IMR-90 (cell line): ENCODE data around the gene CDS1. TPM values are rescaled to one million over a fixed set of nuclear protein-coding genes. Genes with fewer than 3 reads are reported as not detected.

Experiments used
- ATAC-seq: fragments of 200-7000 bp; cut with Tn5 transposase; 2 replicates; pipeline ENCODE4 v1.9.1; 2020; ENCODE audit warnings: low read depth, mild to moderate bottlenecking, moderate library complexity
- BruUV-seq: library from RNA; stranded (reverse); fragments of 400-500 nt; replicated peaks from 2 replicates; lab custom pipeline; 2021; lab: Mats Ljungman, UMichigan
- CTCF ChIA-PET: fragments of 300-600 bp; formaldehyde crosslinking; extraction: SDS; loops from one replicate; lab custom pipeline; 2021; ENCODE audit warnings: antibody characterized with exemption; lab: Yijun Ruan, JAX
- POLR2A ChIA-PET: fragments of 300-600 bp; sonication (Branson Sonifier 250); formaldehyde crosslinking; loops from one replicate; lab custom pipeline; 2022; ENCODE audit warnings: antibody characterized with exemption; ENCODE audit not compliant: unreplicated experiment; lab: Charles Lee
- DNase-seq: peaks from one replicate; pipeline ENCODE4 v3.0.0; 2013
- H2AFZ ChIP-seq: replicated peaks from 2 replicates; pipeline ENCODE3; 2013; ENCODE audit warnings: low read length, mild to moderate bottlenecking; ENCODE audit not compliant: poor library complexity
- H2AK5ac ChIP-seq: 2 replicates; pipeline ENCODE4 v1.6.1; 2013; ENCODE audit warnings: low read depth, low read length, inconsistent platforms
- H2AK9ac ChIP-seq: replicated peaks from 2 replicates; pipeline ENCODE3; 2013; ENCODE audit warnings: mild to moderate bottlenecking, low read depth, low read length, moderate library complexity; ENCODE audit not compliant: poor library complexity
- H2BK120ac ChIP-seq: 2 replicates; pipeline ENCODE4 v1.6.1; 2013; ENCODE audit warnings: low read depth, low read length, inconsistent platforms
- H2BK15ac ChIP-seq: 3 replicates; pipeline ENCODE4 v1.6.1; 2013; ENCODE audit warnings: low read depth, low read length, inconsistent platforms
- H2BK20ac ChIP-seq: 2 replicates; pipeline ENCODE4 v1.6.1; 2013; ENCODE audit warnings: low read depth, mild to moderate bottlenecking, inconsistent platforms, low read length, moderate library complexity
- H2BK5ac ChIP-seq: 2 replicates; pipeline ENCODE4 v1.6.1; 2013; ENCODE audit warnings: mild to moderate bottlenecking, low read depth, low read length, inconsistent platforms; ENCODE audit not compliant: poor library complexity, severe bottlenecking
- H3K14ac ChIP-seq: replicated peaks from 2 replicates; pipeline ENCODE4 v1.6.1; 2013; ENCODE audit warnings: low read depth, low read length, inconsistent platforms
- H3K18ac ChIP-seq: 2 replicates; pipeline ENCODE4 v1.6.1; 2013; ENCODE audit warnings: low read depth, low read length, control low read depth
- H3K23ac ChIP-seq: 2 replicates; pipeline ENCODE4 v1.6.1; 2013; ENCODE audit warnings: low read depth, low read length, inconsistent platforms
- H3K27ac ChIP-seq: 2 replicates; pipeline ENCODE4 v1.5.1; 2013; ENCODE audit warnings: mild to moderate bottlenecking, control low read depth, low read length; ENCODE audit not compliant: insufficient read depth
- H3K27me3 ChIP-seq: 2 replicates; pipeline ENCODE4 v1.6.1; 2013; ENCODE audit warnings: low read length; ENCODE audit not compliant: control insufficient read depth, insufficient read depth
- H3K36me3 ChIP-seq: 2 replicates; pipeline ENCODE4 v1.6.1; 2013; ENCODE audit warnings: low read length, mixed read lengths; ENCODE audit not compliant: control insufficient read depth, insufficient read depth
- H3K4ac ChIP-seq: 2 replicates; pipeline ENCODE4 v1.6.1; 2013; ENCODE audit warnings: low read depth, low read length, inconsistent platforms
- H3K4me1 ChIP-seq: 2 replicates; pipeline ENCODE4 v1.6.1; 2013; ENCODE audit warnings: low read length, mixed read lengths; ENCODE audit not compliant: control insufficient read depth, insufficient read depth
- H3K4me2 ChIP-seq: 2 replicates; pipeline ENCODE4 v1.6.1; 2013; ENCODE audit warnings: low read depth, mild to moderate bottlenecking, control low read depth, low read length, moderate library complexity
- H3K4me3 ChIP-seq: 2 replicates; pipeline ENCODE4 v1.5.1; 2013; ENCODE audit warnings: low read depth, mild to moderate bottlenecking, control low read depth, low read length, moderate library complexity; ENCODE audit not compliant: insufficient read depth
- H3K56ac ChIP-seq: 2 replicates; pipeline ENCODE4 v1.6.1; 2013; ENCODE audit warnings: low read length, inconsistent platforms; ENCODE audit not compliant: insufficient read depth; ENCODE audit errors: extremely low read depth
- H3K79me1 ChIP-seq, 2 experiments: 2 replicates each; pipeline ENCODE4 v1.6.1; 2013; ENCODE audit warnings: low read length in 2 of 2, inconsistent platforms in 1 of 2, low read depth in 1 of 2
- H3K9ac ChIP-seq: 2 replicates; pipeline ENCODE4 v1.6.1; 2013; ENCODE audit warnings: low read depth, low read length, control low read depth
- H3K9me1 ChIP-seq: 2 replicates; pipeline ENCODE4 v1.6.1; 2013; ENCODE audit warnings: low read length, inconsistent platforms; ENCODE audit not compliant: insufficient read depth
- H3K9me3 ChIP-seq: 2 replicates; pipeline ENCODE4 v1.6.1; 2013; ENCODE audit warnings: low read length; ENCODE audit not compliant: control insufficient read depth, insufficient read depth
- H4K20me1 ChIP-seq: 2 replicates; pipeline ENCODE4 v1.6.1; 2013; ENCODE audit warnings: low read length, inconsistent platforms; ENCODE audit not compliant: insufficient read depth
- H4K5ac ChIP-seq: 2 replicates; pipeline ENCODE4 v1.6.1; 2013; ENCODE audit warnings: mild to moderate bottlenecking, low read depth, low read length, control low read depth
- H4K8ac ChIP-seq, 2 experiments: 2 replicates each; pipeline ENCODE4 v1.6.1; 2013; ENCODE audit warnings: low read depth in 2 of 2, low read length in 2 of 2, control low read depth in 1 of 2, inconsistent platforms in 1 of 2
- H4K91ac ChIP-seq: 2 replicates; pipeline ENCODE4 v1.6.1; 2013; ENCODE audit warnings: low read depth, low read length, inconsistent platforms; ENCODE audit not compliant: insufficient read depth
- CEBPB ChIP-seq: IDR thresholded peaks from 2 replicates; pipeline ENCODE4 v1.6.1; 2012; ENCODE audit warnings: low read depth, low read length, improper control_type of control experiment
- MAFK ChIP-seq: IDR thresholded peaks from 2 replicates; pipeline ENCODE4 v1.6.1; 2012; ENCODE audit warnings: low read depth, low read length, improper control_type of control experiment
- POLR2A ChIP-seq: IDR thresholded peaks from 2 replicates; pipeline ENCODE4 v1.6.1; 2012; ENCODE audit warnings: mild to moderate bottlenecking, low read depth, low read length
- RAD21 ChIP-seq: IDR thresholded peaks from 2 replicates; pipeline ENCODE4 v1.6.1; 2012; ENCODE audit warnings: low read length, improper control_type of control experiment
- SMC3 ChIP-seq: fragments of 150-350 bp; IDR thresholded peaks from 2 replicates; pipeline ENCODE4 v1.6.1; 2016; ENCODE audit warnings: low read depth, mild to moderate bottlenecking, antibody characterized with exemption, low read length, moderate library complexity
- WGBS, 2 experiments: methylation state at CpG; one replicate each; pipeline versions ENCODE4 v1.1.5 to v1.1.7; 2013; ENCODE audit warnings: missing lambda C conversion rate in 2 of 2; ENCODE audit not compliant: insufficient read length in 1 of 2; ENCODE audit errors: extremely low coverage in 2 of 2; 5-methylcytosine and 5-hydroxymethylcytosine counted together
- dilution Hi-C: fragments of 300-500 bp; cut with HindIII; formaldehyde crosslinking; loops from one replicate; pipeline ENCODE4 v1.14.3; 2018; ENCODE audit warnings: low sequenced_read_pairs; ENCODE audit not compliant: unreplicated experiment
- in situ Hi-C: fragments of 300-500 bp; cut with MboI; formaldehyde crosslinking; loops from 3 replicates; pipeline ENCODE4 v1.14.3; 2019; ENCODE audit warnings: low sequenced_read_pairs, inconsistent platforms, mixed read lengths
- intact Hi-C: fragments of 100-400 bp; cut with micrococcal nuclease; formaldehyde crosslinking; loops from 2 replicates; pipeline ENCODE4 v1.10.0; 2022
- polyA plus RNA-seq, 3 experiments: library from polyadenylated mRNA; depleted of rRNA; stranded (reverse); fragments of >200 nt; gene quantifications; 2 replicates each; pipeline ENCODE4 v1.2.3, GENCODE V29; 2012; ENCODE audit warnings: low replicate concordance in 1 of 3
- total RNA-seq: library from RNA; depleted of rRNA; stranded (reverse); fragments of >200 nt; gene quantifications from 2 replicates; pipeline ENCODE4 v1.2.3, GENCODE V29; 2012

The CDS1 gene
- total and polyA plus RNA-seq, 2 of the 4 experiments (the other 2 are of a cell fraction) = under 0.01 to 0.02 TPM

DNA sequence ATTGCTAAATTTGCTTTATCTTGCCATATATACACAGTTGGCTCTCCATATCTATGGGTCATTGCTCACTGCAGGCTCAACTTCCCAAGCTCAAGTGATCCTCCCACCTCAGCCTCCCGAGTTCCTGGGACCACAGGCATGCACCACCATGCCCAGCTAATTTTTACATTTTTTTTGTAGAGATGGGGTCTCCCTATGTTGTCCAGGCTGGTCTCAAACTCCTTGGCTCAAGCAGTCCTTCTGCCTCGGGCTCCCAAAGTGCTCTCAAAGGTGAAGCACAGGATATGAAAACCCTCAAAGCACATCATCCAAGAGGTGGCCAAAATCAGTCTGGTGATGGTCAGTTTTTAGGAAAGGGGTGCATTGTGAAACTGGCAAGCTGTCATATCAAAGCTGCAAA, 11.8 kb downstream of the CDS1 start:
- in situ Hi-C loops = loop anchor here (10.0 kb wide), 1 partner anchor 380 kb away; no protein-coding TSS in a partner anchor
- H3K4ac ChIP-seq = no peak overlapping the region
- DNase-seq (no peak), ATAC-seq (no peak)
- ChIA-PET CTCF (no interaction called here), POLR2A (no interaction called here)
- H2BK120ac ChIP-seq = no peak overlapping the region
- WGBS, 2 experiments = no CpG with 5 or more reads among the region's 2 CpGs
- H3K4me1 ChIP-seq = no peaks in the 10 kb centered on the region
- H3K9me1 ChIP-seq = no peaks in the 10 kb centered on the region
- H3K36me3 ChIP-seq = no peaks in the 10 kb centered on the region
- dilution Hi-C loops = no loop called here
- TF ChIP-seq POLR2A = no peak
- no peak for TF ChIP-seq CEBPB
- TF ChIP-seq MAFK = no peak
- TF ChIP-seq RAD21 = no peak
- TF ChIP-seq SMC3 = no peak
- no peak overlapping the region for H2AK5ac ChIP-seq
- no peak overlapping the region for H2AK9ac ChIP-seq
- no peak overlapping the region for H2BK5ac ChIP-seq
- no peak overlapping the region for H3K4me2 ChIP-seq
- H2AFZ ChIP-seq = no peak overlapping the region
- no TSS peak for BruUV-seq
- H4K20me1 ChIP-seq = no peaks in the 10 kb centered on the region
- H3K23ac ChIP-seq = no peak overlapping the region
- H3K9me3 ChIP-seq = no peaks in the 10 kb centered on the region
- intact Hi-C loops = no loop called here
- no peak overlapping the region for H2BK15ac ChIP-seq
- no peak overlapping the region for H3K4me3 ChIP-seq
- no peak overlapping the region for H4K91ac ChIP-seq
- no peak overlapping the region for H3K27ac ChIP-seq
- no peaks in the 10 kb centered on the region for H3K79me1 ChIP-seq
- H2BK20ac ChIP-seq = no peak overlapping the region
- H4K5ac ChIP-seq = no peak overlapping the region
- H3K9ac ChIP-seq = no peak overlapping the region
- no peak overlapping the region for H3K14ac ChIP-seq
- H3K27me3 ChIP-seq = peaks cover 7% of the 10 kb centered on the region
- H3K18ac ChIP-seq = no peak overlapping the region
- no peak overlapping the region for H3K56ac ChIP-seq
- H4K8ac ChIP-seq = no peak overlapping the region
